Measurements from ENCODE around the gene WNT9A.

The WNT9A gene

GRCh38 chr1:227942716-227943261 is 4.9 kb downstream of the WNT9A start:
- Histone ChIP-seq H3K36me3 (replicated peaks; ENCODE audit: insufficient read depth, low read length) (no peaks in the 10 kb centered on the region), H3F3A (ENCODE audit: insufficient read depth, low read length) (no peaks in the 10 kb centered on the region), H3K4me3 (ENCODE audit: low read length) (no peak overlapping the region), H3K9ac (ENCODE audit: low read length) (no peak overlapping the region), H3K4me2 (ENCODE audit: low read depth, low read length) (no peak overlapping the region), H2AFZ (ENCODE audit: low read length) (no peak overlapping the region), H3K9me3 (replicated peaks; ENCODE audit: insufficient read depth, low read length) (no peaks in the 10 kb centered on the region), H3K9me2 (replicated peaks; ENCODE audit: insufficient read depth, low read length) (no peaks in the 10 kb centered on the region), H4K20me1 (ENCODE audit: insufficient read depth, low read length) (no peaks in the 10 kb centered on the region), H3K27ac (ENCODE audit: low read length) (no peak overlapping the region), H3K79me2 (ENCODE audit: low read length) (no peaks in the 10 kb centered on the region), H3K27me3 (replicated peaks; ENCODE audit: insufficient read depth, low read length) (peaks cover 21% of the 10 kb centered on the region; the same call in 1 of the 2 replicates), H3K4me1 (ENCODE audit: low read length) (0 out of 2 replicates have a peak, but pooled peaks cover 5% of the 10 kb centered on the region)
- no peak for TF ChIP-seq EZH2 (optimal IDR thresholded peaks at IDR 0.05; ENCODE audit: low read depth, low read length)
- DNase-seq: no peak

- no peak overlapping the region for H3K4me2 ChIP-seq (ENCODE audit: low read depth, low read length)
- H4K20me1 ChIP-seq (ENCODE audit: insufficient read depth, low read length): no peaks in the 10 kb centered on the region
- H3K9me3 ChIP-seq (replicated peaks; ENCODE audit: insufficient read depth, low read length): no peaks in the 10 kb centered on the region
- peaks cover 21% of the 10 kb centered on the region; the same call in 1 of the 2 replicates for H3K27me3 ChIP-seq (replicated peaks; ENCODE audit: insufficient read depth, low read length)
- H3K4me3 ChIP-seq (ENCODE audit: low read length): no peak overlapping the region
- no peaks in the 10 kb centered on the region for H3K36me3 ChIP-seq (replicated peaks; ENCODE audit: insufficient read depth, low read length)
- H3K9ac ChIP-seq (ENCODE audit: low read length): no peak overlapping the region
- no peaks in the 10 kb centered on the region for H3K9me2 ChIP-seq (replicated peaks; ENCODE audit: insufficient read depth, low read length)
- TF ChIP-seq CTCF (IDR thresholded peaks at IDR 0.05; ENCODE audit: low read length) (no peak), EZH2phosphoT487 (IDR thresholded peaks at IDR 0.05; ENCODE audit: low read length) (no peak), EZH2 (optimal IDR thresholded peaks at IDR 0.05; ENCODE audit: low read depth, low read length) (no peak)
- 0 out of 2 replicates have a peak, but pooled peaks cover 5% of the 10 kb centered on the region for H3K4me1 ChIP-seq (ENCODE audit: low read length)
- no peak overlapping the region for H3K27ac ChIP-seq (ENCODE audit: low read length)
- no peaks in the 10 kb centered on the region for H3F3A ChIP-seq (ENCODE audit: insufficient read depth, low read length)
- no peaks in the 10 kb centered on the region for H3K79me2 ChIP-seq (ENCODE audit: low read length)
- no peak for DNase-seq
- H2AFZ ChIP-seq (ENCODE audit: low read length): no peak overlapping the region
Observed at GRCh38 chr1:227942021-227942715, 5.6 kb downstream of the WNT9A start.

DNA sequence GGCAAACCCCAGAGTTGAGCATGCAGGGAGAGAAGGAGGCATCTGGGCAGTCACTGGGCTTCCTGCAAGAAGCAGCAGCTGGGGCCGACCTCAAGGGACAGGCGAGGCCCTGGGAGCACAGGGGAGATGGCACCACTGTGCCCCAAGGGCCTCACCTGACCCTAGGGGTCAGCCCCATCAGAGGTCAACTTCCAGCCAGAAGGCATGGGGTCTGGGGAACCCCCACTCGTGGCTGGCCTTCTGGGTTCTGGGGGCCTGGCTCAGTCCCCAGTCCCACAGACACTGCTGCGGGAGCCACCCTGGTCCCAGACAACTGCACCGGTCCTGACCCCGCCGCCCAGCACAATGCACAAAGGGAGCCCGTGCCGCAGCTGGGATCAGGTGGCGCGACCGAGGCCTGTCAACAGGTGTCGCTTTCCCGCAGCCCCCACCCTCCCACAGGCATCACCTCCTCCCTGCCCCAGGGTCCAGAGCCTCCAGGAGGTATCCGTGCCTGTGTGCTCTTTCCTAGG is 6.2 kb downstream of the WNT9A start:
- Histone ChIP-seq H3K27ac (ENCODE audit: low read length) (no peak overlapping the region), H3K4me2 (ENCODE audit: low read depth, low read length) (no peak overlapping the region)

More for the DNA sequence above, 6.2 kb downstream of the WNT9A start:
- no peaks in the 10 kb centered on the region for H3K9me3 ChIP-seq (replicated peaks; ENCODE audit: insufficient read depth, low read length)
- H3K79me2 ChIP-seq (ENCODE audit: low read length): no peaks in the 10 kb centered on the region
- no peak overlapping the region for H3K9ac ChIP-seq (ENCODE audit: low read length)
- H3K9me2 ChIP-seq (replicated peaks; ENCODE audit: insufficient read depth, low read length): no peaks in the 10 kb centered on the region
- H3K36me3 ChIP-seq (replicated peaks; ENCODE audit: insufficient read depth, low read length): no peaks in the 10 kb centered on the region
- no peaks in the 10 kb centered on the region for H3F3A ChIP-seq (ENCODE audit: insufficient read depth, low read length)
- TF ChIP-seq EZH2phosphoT487 (IDR thresholded peaks at IDR 0.05; ENCODE audit: low read length): no peak
- TF ChIP-seq CTCF (IDR thresholded peaks at IDR 0.05; ENCODE audit: low read length): peak; percentile 6; the same call in 1 of the 2 replicates
- peaks cover 21% of the 10 kb centered on the region; the same call in 1 of the 2 replicates for H3K27me3 ChIP-seq (replicated peaks; ENCODE audit: insufficient read depth, low read length)
- no peaks in the 10 kb centered on the region for H4K20me1 ChIP-seq (ENCODE audit: insufficient read depth, low read length)
- H3K4me1 ChIP-seq (ENCODE audit: low read length): 0 out of 2 replicates have a peak, but pooled peaks cover 5% of the 10 kb centered on the region
- no peak for DNase-seq
- no peak overlapping the region for H3K4me3 ChIP-seq (ENCODE audit: low read length)
- no peak overlapping the region for H2AFZ ChIP-seq (ENCODE audit: low read length)
